C4-2B (cell line): Measurements from ENCODE around the gene SPINT1.

ENCODE experiments used
- H3K27ac ChIP-seq: fragments of 450-650 bp; 2 replicates; pipeline ENCODE4 v1.5.1; 2017
- CTCF ChIP-seq: fragments of 450-650 bp; conservative IDR thresholded peaks from 2 replicates; pipeline ENCODE4 v1.5.1; 2017; ENCODE audit warnings: mild to moderate bottlenecking
- ZFX ChIP-seq: fragments of 450-650 bp; IDR thresholded peaks from 2 replicates; pipeline ENCODE4 v1.6.1; 2017

Gene SPINT1

GRCh38 chr15:40807028-40807887 is 36.6 kb upstream of the SPINT1 start, which contains the start of the genes DNAJC17 and ZFYVE19:
Gene DNAJC17, minus strand, starts transcription at chr15:40807473. Its CDS starts 27 bp downstream, at chr15:40807446.
Gene ZFYVE19, plus strand, starts transcription at chr15:40807089. Its CDS starts 501 bp downstream, at chr15:40807590.
- TF ChIP-seq ZFX (peak; percentile 90), CTCF (no peak)
- peak within 1 kb of the TSS; percentile 92 for H3K27ac ChIP-seq

GRCh38 chr15:40807888-40808461 is 35.9 kb upstream of the SPINT1 start:
- peak overlapping the region; percentile 92 for H3K27ac ChIP-seq
- TF ChIP-seq ZFX (no peak), CTCF (no peak)

- H3K27ac ChIP-seq, result no peak overlapping the region
- TF ChIP-seq CTCF (no peak), ZFX (no peak)
These were observed 34.9 kb upstream of the SPINT1 start for GRCh38 chr15:40808861-40809450.

- TF ChIP-seq ZFX, result no peak
- TF ChIP-seq CTCF, result no peak
These were observed 31.0 kb upstream of the SPINT1 start for GRCh38 chr15:40812721-40813425.

GRCh38 chr15:40815042-40815698 is 28.7 kb upstream of the SPINT1 start:
- TF ChIP-seq ZFX, result no peak
- no peak for TF ChIP-seq CTCF
- H3K27ac ChIP-seq, result peak overlapping the region; percentile 30

More at GRCh38 chr15:40812721-40813425, 31.0 kb upstream of the SPINT1 start:
- no peak overlapping the region for H3K27ac ChIP-seq

- no peak overlapping the region for H3K27ac ChIP-seq
- TF ChIP-seq CTCF (no peak), ZFX (no peak)
These were observed 24.8 kb upstream of the SPINT1 start for GRCh38 chr15:40819048-40819447.
